HPDE6-E6E7 (cell line): ENCODE results near the gene NLGN4X.

Source experiments
- DNase-seq: peaks from one replicate; pipeline ENCODE4 v3.0.0; 2011; ENCODE audit warnings: missing footprints; ENCODE audit errors: extremely low spot score

NLGN4X gene

DNA sequence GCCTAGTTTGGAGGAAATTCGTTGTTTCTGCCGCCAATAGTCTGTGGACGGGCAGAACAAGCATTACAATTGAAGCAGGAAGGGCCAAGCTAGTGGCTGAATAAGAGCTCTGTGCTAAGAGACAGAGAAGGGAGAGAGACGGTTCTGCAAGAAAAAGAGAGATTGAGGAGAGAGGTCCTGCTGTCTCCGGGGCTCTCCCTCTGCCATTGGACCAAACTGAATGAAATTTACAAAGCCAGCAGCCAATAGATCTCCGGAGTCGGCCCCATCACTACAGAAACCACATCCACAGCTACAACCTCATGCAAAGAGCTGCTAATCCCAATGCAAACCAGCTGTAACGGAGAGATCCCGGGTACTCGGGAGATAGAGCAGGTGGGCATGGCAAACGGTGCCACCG, at the start of gene NLGN4X:
NLGN4X (minus strand) TSS at position 148 of the 400 bp plus-strand sequence. CDS start 77,401 bp downstream, outside the sequence.
- no peak for DNase-seq

DNA sequence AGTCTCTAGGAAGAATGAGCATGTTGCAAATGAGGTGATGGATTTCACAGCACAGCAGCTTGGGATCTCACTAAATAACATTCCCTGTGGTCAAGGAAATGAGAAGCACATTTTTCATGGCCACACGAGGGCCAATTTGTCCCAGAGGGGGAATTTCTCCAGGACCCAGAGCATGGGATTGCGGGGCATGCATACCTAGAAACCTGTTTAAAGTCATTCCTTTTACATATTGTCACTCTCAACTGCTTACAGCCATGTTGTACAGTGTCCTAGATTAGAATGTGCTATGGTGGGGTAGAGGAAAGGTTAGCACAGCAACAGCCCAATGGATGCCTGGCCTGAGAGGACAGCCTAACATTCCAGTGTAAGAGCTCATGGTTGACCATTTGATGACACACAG, 37.4 kb upstream of the NLGN4X start:
- DNase-seq = no peak

DNA sequence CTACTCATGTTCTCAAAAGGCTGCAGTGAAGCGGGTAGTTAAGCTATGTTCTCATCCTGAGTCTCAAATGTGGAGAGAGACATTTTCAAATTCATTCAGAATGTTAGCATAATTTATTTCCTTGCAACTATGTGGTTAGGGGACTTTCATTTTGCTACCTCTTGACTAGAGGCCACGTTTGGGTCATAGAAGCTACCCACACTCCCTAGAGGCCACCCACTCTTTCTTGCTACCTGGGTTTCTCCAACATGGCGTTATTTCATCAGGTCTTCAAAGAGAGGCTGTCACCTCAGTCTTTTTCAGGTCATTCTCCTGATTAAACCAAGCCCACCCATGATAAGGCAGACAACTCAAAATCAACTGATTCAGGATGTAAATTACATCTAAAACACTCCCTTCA, 34.3 kb upstream of the NLGN4X start:
- no peak for DNase-seq

DNA sequence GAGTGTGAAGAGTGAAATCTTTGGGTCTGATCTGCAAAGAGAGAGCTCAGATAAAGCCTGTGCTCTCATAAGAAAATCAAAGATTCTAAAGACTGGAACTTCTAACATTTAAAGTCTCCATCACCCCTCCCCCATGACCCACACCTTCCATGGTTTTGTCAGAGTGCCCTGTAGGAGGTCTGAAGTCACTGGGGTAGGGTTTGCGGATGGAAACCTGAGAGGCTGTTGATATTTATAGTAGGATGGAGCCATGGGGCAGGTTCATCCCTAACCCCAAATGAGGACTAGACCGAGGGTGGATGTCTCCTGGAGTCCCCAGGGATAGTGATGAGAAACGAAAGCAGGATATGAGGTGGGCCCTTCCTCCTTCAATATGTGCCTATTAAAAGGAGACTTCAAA, 28.4 kb upstream of the NLGN4X start:
- DNase-seq = no peak

DNA sequence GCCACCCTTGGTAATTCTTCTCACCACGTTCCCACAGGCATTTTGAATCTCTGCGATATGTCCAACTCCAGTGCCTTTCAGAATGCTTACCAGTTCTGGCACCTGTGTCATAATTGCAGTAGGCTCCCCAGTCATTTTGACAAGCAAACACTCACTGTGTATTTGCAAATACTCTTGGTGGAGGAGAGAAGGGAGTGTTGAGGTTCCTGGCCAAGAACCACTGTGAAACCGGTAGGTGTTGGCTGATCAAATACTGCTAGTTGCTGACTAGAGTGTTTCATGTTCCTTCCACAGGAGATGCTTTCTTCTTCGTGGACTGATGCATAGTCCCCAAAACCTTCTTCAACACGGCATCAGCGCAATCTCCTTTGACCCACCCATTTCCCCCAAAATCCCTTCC, 16.0 kb upstream of the NLGN4X start:
- DNase-seq = no peak

DNA sequence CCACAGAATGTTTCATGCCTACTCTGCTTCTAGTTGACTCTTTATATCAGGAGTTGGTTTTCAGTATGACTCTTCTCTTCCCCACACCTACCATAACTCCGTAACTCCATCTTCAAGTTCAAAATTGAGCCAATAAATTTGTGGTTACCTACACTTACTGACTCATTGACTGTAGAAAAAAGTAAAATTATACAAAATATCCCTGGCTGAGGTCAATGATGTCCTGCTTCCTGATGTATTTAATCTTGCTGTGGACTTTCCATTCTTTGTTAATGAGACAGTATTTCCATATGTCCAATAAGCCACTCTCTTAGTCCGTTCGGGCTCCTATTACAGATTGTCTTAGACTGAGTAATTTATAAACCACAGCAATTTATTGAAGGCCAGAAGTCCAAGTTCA, 9.9 kb upstream of the NLGN4X start:
- DNase-seq = no peak

DNA sequence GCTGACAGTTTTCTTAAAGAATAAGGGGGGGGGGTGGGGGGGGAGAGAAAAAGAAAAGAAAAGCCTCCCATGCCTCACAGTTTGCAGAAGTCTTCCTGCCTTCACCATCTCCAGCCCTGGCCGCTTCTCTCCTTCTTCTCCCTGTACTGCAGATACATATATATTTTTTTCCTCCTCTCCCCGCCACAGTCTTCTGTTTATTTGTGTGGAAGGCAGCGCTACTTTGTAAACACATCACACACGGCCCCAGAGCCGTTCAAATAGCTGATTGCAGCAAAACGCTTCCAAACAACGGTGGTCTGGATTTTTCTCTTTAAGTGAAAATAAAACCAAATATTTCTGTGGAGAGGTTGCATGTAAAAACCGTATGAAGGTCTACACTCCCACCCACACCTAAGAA, 732 bp downstream of the NLGN4X start:
- no peak for DNase-seq

DNA sequence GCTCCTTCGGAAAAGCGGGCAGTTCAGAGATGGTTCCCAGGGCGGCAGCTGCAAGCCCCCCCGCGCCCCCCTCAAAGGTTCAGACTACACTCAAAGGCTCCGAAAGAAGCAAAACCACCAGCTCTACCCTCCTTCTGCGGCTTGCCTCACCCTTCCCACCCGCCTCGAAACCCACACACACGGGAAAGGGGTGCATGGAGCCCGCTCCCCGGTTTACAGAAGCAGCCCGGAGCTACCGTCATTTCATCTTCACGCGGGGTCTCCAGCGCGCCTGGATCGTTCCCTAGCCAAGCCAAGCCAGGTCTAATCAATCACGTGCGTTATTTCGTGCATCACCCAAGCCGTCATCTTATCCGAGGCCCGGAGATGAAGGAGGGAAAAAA, 1.2 kb downstream of the NLGN4X start:
- no peak for DNase-seq

DNA sequence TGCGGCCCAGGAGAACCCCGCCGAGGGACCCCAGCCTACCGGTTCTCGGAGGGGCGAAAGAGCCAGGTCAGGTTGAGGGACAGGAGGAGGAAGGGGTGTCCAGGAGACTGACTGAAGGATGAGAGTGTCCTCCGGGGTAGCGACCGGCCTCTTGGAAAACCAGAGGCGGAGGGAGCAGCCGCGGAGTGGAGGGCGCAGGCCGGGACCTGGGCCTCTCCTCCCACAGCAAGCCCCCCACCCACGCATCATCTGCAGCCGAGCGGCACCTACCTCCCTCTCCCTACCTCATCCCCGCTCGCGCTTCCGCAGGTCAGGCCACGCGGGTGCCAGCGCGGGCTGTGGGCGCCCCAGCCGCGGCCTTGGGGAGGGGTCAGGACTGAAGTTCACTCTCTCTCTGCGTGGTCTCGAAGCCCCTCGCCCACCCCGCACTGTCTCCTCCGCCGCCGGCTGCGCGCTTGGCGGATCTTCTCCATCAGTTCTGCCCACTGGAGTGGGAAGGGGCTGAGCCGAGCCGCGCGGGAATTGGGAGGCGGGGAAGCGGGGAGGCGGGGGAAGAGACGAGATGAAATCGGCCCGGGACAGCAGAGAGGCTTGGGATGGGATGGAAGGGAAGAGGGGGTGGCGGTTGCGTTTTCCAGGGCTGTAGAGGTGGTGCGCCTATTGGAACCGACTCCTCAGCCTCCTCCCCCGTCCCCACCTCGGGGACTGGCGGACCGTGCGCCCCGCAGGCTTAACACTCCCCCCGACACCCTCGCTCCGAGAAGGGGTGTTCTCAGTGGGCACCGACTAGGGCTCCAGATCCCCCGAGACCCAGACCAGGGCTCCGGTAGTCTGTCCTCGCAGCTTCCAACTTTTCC, 1.8 kb downstream of the NLGN4X start:
- DNase-seq = no peak

DNA sequence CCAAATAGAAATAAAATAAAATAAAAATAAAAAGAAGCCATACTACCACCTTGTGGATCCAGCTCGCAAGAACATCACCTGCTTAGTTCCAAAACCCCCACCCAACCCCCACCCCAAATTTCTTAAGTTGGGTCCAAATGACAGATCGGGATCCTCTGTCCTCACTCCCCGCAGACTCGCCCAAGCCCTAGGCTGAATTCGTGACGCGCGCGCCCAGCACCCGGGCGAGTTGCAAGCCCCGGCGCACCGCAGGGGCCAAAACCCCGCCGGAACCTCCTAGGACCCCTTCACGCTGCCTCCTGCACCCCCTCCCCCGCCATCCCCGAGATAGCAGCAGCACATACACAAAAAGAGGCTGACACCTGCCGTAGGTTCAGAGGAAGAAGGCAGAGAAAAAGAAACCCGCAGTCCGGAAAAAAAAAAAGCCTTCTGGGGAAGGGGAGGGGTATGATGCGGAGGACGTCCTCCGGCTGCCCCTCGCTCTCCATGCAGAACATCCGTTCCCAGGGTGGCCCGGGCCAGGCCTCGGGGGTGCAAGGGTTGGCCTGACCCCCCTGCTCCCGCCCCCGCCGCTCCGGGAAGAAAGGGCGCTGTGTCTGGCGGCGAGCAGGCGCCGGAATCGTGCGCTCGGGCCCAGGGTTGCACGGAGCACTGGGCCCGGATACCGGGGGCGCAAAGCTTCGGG, 2.6 kb downstream of the NLGN4X start:
- no peak for DNase-seq

DNA sequence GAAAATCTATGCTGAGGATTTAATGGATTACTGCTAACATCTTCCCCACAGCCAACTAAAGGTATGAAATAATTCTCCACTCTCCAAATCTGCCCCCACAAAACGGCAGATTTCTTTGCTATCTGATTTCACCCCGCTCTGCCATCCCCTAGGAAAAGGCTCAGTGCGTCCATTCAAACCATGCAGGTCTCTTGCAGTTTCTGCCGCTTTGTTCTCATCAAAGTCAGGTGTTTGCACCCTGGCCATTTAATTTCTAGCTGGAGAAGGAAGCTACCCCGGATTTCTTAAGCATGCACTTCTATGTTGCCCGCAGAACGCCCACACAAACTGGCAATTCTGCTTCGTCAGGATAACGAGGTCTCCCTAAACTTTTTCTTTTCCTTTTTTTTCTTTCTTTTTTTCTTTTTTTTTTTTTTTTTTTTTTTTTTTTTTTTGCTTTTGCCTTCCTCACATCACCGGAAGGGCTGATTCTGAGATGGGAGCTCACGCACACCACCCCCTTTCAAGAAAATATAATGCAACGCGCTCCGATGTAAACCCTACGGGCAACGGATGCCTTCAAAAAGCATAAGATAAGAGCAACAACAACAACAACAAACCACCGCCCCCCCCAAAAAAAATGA, 3.3 kb downstream of the NLGN4X start:
- no peak for DNase-seq

DNA sequence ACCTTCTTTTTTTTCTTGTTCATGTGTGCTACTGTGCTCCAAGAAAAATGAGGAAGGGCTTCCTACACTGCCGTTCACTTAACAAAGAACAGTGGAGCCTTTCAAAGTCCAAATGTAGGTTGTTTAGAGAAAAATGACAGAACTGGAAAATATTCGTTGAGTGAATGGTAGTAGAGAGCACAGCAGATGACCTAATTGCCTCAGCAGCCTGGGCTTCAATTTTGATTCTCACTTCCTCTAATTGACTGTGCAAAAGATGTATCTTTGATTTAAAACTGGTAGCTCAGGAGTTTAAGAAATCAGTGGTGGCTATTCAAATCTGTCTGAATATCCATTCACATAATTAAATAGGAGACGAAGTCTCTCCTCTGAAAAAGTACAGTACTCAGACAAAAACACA, 5.2 kb downstream of the NLGN4X start:
- no peak for DNase-seq

DNA sequence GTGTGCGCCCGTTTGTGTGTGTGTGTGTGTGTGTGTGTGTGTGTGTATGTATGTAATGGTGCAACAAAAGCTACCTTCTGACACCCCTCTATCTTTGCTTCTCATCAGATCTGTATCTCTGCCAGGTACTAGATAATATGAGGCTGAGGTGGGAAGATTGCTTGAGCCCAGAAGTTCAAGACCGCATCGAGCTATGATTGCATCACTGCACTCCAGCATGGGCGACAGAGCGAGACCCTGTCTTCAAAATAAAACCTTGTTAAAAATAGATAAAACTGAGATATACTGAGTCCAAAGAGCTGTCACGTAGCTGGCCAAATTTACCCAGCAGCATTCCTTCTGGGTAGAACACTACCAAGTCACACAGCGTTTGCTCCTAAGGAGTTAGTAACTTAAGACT, 18.4 kb downstream of the NLGN4X start:
- no peak for DNase-seq

DNA sequence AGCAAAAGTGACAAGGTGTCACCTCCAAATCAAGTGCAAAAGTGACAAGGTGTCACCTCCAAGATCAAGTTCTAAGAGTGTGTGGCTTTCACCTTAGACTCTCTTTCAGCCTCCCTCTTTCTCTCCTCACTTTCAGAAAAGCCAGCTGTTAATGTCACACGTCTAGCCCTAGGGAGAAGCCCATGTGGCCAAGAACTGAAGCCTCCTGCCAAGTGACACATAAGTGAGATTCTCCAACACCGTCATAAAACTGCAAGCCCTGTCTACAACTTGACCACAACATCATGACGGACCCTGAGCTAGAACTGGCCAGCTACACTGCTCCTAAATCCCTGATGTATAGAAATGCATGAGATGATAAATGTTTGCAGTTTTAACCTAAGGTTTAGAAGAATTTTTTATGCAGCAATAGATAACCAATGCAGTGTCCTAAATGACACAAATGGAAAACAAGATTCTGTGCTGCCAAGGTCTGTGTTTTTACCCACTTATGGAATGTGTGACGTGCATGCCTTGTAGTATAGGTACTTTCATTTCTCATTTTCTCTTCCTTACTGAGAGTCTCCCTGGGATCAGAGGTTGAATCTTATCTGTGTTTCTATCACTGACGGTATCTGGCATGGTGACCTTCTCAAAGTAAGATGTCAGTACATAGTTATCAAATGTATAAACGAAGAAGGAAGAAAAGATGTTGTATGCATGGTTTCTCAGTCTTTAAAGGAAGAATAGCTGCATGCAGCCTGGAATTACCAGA, 25.0 kb downstream of the NLGN4X start:
- no peak for DNase-seq

DNA sequence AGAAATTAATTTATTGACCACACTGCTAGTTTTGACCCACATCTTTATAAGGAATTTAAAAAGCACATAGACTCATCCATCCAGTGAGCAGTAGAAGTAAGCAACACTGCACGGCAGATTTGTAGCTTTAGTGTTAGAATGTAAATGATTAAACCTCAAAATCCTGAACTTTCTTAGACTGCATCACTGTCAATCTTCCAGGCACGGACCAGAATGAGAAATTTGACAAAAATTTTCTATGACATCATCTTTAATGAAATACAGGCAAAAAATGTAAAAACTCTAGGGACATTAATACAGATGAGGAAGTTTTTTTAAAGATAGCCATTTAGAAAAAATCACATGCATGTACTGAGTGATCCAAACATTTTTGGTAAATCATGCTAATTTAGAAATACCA, 29.2 kb downstream of the NLGN4X start:
- DNase-seq = no peak

DNA sequence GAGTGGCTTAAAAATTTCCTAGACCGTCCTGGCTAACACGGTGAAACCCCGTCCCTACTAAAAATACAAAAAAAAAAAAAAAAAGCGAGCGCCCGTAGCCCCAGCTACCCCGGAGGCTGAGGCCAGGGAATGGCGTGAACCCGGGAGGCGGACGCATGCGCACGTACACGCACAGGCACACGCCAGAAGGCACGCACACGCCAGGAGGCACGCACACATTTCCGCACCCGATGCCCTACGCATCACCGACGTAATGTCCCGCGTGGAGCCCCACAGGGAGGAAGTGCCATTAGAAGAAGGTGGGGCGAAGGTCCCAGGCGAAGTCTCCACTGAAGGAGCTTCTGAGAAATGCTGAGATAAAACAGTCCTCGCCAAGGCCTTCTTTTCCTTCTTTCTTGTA, 41.4 kb downstream of the NLGN4X start:
- no peak for DNase-seq

DNA sequence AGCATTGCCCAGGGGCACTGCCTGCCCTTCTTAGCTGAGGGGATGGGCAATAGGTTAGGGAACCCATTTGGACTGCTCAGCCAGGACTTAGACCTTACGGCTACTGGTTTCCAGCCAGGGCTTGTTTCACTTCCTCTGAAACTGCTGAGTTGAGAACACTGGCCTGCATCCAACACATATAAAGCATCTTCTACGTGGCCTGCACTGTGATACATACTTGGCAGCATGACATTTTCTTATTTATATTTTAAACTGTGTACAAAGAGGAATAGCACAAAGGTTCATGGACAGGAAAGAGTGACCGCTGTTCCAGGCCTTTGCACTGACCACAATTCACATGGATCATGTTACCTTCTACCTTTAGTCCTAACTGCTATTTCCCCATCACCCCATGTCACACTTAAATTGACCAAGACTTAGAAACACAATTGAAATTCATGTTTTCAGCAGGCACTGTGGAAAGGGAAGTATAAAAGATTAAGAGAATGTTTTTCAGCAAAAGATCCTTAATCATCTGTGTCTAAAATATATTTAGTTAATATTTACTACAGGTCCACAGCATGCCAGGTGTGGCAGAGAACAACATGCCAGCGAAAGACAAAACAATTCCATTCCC, 43.7 kb downstream of the NLGN4X start:
- DNase-seq = no peak

DNA sequence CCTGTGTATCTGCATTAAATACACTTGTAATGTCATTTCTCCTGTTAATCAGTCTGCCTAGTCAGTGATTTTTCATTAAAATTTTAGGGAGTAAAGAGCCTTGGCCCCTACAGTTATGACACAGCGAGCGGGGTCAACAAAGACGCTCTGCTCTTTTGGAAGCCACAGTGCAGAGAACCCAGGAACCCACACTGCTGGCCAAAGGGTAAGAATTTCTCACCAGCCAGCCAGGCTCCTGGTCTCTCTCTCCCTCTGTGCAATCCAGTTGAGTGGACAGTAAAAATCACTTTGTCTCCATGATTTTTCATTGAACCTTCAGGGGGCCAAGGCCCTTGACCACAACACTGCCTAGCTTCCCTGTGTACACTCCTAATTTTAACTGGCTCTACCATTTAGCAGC, 52.8 kb downstream of the NLGN4X start:
- no peak for DNase-seq

DNA sequence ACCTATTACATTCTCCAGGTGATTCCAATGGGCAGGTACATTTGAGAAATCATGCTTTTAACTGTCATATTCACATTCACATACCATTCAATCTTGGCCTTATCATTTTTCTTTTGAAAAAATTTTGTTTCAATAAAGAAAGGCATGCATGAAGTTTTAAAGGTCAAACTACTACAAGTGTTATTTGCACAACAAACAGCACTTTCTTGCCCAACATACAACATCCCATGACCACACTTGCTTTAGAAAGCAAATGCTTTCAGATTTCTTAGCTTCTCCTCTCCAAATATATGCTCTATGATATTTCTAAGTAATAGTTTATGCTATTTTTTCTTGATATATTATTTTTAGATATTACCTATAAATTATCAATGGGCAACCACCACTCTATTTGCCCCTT, 58.2 kb downstream of the NLGN4X start:
- DNase-seq = no peak

DNA sequence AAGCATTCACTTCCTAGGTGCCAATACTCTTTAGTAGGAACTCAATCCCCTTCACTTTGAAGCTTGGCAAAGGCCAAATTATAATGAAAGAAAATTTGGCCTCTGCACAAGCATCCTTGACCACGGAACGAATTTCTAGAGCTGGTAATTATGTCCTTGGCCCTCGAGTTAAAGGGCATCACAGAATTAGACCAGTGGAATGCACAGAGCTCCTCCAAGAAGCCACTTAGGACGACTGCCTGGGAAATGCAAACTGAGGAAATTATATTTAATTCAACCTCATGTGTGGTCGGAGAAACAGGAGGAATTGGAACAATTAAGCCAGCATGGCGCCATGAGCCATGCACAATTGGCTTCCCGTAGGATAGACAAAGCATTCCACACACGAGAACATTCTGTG, 59.3 kb downstream of the NLGN4X start:
- no peak for DNase-seq

DNA sequence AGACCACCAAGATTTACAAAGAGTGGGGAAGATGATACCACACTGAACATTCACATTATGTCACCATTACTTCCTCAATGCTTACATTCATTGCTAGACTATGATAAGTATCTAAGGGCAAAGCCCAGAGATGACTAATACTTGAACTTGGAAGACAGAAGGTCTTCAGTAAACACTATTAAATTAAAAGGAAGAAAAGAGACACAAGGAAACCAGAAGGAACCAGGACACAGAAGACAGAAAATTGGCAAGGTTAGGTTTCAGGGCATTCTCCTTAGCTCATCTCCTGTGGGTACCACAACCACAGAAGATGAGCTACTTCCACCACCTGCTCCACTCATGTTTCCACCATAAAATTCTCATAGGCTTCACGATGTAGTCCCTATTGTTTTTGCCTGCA, 64.9 kb downstream of the NLGN4X start:
- no peak for DNase-seq

DNA sequence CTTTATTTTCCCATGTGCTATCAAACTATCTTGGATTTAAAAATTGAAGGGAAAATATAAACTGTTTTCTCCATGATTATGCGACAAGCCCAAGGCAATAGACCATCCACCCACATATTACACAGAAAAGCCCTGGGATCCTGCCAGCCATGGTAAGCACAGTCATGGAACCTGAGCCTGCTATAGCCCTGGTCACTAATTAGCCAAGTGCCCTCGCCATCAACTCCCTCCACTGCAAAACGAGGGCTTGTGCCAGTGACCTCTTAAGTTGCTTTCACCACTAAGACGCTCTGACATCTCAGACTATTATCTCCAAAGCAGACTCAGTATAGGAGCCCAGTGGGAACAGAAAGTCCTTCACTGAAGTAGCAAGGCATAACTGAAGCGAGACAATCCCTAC, 69.2 kb downstream of the NLGN4X start:
- no peak for DNase-seq
